22Rv1 (cell line): ENCODE measurements around the gene PPIL6.

Experiments
- CTCF ChIP-seq: fragments of 450-650 bp; IDR thresholded peaks from 2 replicates; pipeline ENCODE4 v1.5.1; 2017; ENCODE audit warnings: mild to moderate bottlenecking
- ZFX ChIP-seq: fragments of 450-650 bp; IDR thresholded peaks from 2 replicates; pipeline ENCODE4 v1.6.1; 2017; ENCODE audit warnings: antibody characterized with exemption, borderline replicate concordance

GRCh38 chr6:109388265-109388664 is 52.2 kb downstream of the PPIL6 start:
- TF ChIP-seq CTCF (no peak), ZFX (no peak)
